ENCODE results near the gene MRPL3.

DNA sequence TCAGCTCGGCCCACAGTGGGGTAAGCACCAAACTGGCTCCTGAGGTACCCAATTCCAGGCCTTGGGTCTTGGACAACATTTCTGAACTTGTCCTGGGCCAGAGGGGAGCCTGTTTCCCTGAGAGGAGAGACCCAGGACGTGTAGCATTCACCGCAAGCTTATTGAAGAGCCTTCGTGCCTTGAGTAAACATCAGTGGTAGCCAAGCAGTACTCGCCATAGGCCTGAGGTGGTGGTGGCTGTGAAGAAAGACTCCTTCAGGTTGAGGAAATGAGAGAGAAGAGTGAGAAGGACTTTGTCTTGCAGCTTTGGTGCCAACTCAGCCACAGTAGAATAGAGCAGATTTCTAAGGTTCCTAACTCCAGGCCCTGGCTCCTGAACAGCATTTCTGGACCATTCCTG is 71.0 kb downstream of the MRPL3 start:
- TF ChIP-seq, protein P1, sequence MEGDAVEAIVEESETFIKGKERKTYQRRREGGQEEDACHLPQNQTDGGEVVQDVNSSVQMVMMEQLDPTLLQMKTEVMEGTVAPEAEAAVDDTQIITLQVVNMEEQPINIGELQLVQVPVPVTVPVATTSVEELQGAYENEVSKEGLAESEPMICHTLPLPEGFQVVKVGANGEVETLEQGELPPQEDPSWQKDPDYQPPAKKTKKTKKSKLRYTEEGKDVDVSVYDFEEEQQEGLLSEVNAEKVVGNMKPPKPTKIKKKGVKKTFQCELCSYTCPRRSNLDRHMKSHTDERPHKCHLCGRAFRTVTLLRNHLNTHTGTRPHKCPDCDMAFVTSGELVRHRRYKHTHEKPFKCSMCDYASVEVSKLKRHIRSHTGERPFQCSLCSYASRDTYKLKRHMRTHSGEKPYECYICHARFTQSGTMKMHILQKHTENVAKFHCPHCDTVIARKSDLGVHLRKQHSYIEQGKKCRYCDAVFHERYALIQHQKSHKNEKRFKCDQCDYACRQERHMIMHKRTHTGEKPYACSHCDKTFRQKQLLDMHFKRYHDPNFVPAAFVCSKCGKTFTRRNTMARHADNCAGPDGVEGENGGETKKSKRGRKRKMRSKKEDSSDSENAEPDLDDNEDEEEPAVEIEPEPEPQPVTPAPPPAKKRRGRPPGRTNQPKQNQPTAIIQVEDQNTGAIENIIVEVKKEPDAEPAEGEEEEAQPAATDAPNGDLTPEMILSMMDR (IDR thresholded peaks at IDR 0.05), result no peak
- TF ChIP-seq EZH2 (IDR thresholded peaks at IDR 0.05; ENCODE audit: borderline replicate concordance, insufficient read depth, low read depth, low read length, poor library complexity, severe bottlenecking), result no peak
